HG03159 (cell line): ENCODE data around the gene EXD1.
"Not testable (repeated sequence)": the region's sequence is repeated elsewhere in the genome, so short reads cannot be mapped to it uniquely, and the experiment has no call there.

Source experiments
- ATAC-seq: cut with Tn5 transposase; IDR thresholded peaks from one replicate; pipeline ENCODE4 v1.9.1; 2021; ENCODE audit warnings: mild to moderate bottlenecking, moderate library complexity; ENCODE audit not compliant: unreplicated experiment

The EXD1 gene

GRCh38 chr15:41150279-41150678 is 80.3 kb downstream of the EXD1 start:
- ATAC-seq: no peak

GRCh38 chr15:41148065-41148464 is 82.5 kb downstream of the EXD1 start:
- no peak for ATAC-seq

GRCh38 chr15:41139619-41140018 is 90.9 kb downstream of the EXD1 start:
- no peak for ATAC-seq

GRCh38 chr15:41139112-41139511 is 91.4 kb downstream of the EXD1 start:
- not testable (repeated sequence) for ATAC-seq

- ATAC-seq: not testable (repeated sequence)
These were observed 95.0 kb downstream of the EXD1 start for GRCh38 chr15:41135580-41135979.

GRCh38 chr15:41133454-41133853 is 97.1 kb downstream of the EXD1 start:
- ATAC-seq: no peak
